Left lobe of liver (tissue), 2 donors: ENCODE data around the gene NSFL1C. TPM values are rescaled to one million over a fixed set of nuclear protein-coding genes. Genes with fewer than 3 reads are reported as not detected.
A peak's percentile ranks its signal among the peaks of the same experiment; 100 is the strongest.
"Not testable (repeated sequence)": the region's sequence is repeated elsewhere in the genome, so short reads cannot be mapped to it uniquely, and the experiment has no call there.

ENCODE experiments used
- ATAC-seq: fragments of 200-7000 bp; cut with Tn5 transposase; one replicate; pipeline ENCODE4 v1.9.1; 2020; ENCODE audit warnings: mild to moderate bottlenecking, moderate library complexity
- DNase-seq: peaks from one replicate; pipeline ENCODE4 v3.0.0-alpha.2; 2020; ENCODE audit warnings: low spot score
- total RNA-seq: library from RNA; stranded (reverse); gene quantifications from one replicate; pipeline ENCODE4 v1.2.1, GENCODE V29; 2021
- donor health status: DM: no; HTN: no; CAD: no; lungs with moderate emphysema.
- donor health status: DM: no; HTN: yes; CAD: no.

Gene NSFL1C
- total RNA-seq, 1 donor from 2014 or later, result 43.5 TPM

DNA sequence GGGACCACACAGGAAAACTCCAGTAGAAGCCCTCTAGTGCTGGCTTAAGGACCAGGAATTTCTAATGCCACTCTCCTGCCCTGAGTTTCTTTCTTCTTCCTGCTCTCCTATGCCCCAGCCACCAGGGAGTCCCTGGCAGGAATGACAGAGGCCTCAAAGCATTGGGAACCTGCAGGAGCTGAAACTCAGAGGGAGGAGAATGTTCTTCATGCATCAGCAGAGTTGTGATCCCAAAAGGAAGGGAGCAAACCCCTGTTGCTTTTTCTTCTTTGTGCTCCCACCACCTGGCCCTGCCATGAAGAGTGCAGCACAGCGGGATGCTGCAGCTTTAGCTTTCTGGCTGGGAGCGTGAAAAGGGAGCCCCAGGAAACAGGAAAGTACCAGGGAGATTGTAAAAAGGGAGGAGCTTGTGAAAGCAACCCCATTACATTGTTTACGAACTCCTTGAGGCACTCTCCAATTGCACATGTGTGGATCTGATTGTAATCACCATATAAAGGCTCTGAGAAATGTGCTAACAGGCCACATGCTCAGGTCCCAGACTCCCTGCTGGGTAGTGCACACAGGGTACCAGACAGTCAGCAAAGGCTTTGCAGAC is 39.1 kb downstream of the NSFL1C start:
- ATAC-seq, result no peak
- DNase-seq, result no peak

DNA sequence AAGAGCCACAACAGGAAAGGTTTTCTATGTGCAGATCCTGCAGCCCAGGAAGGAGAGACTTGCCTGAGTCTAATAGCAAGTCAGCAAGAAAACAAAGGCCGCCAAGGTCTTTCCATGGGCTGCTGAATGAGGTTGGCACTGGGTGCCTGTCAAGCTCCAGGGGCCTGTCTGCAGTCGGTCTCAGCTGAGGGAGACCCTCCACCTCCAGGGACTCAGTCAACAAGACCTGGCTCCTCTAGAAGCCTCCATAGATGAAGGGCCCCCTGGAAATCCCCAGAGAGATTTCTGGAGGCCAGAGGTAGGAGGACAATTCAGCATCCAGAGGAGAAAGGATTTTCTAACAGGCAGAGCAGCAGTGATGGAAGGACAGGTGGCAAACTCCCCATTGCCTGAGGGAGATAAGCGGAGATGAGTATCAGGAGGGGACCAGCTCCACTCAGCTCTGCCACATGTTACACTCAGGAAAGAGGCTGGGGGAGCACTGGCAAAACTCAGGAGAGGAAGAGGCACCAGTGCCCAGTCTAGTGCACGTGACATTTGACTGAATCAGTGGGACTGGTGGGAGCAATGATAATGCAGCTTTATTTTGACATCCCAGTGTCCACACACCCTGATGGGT is 40.3 kb downstream of the NSFL1C start:
- ATAC-seq (no peak), DNase-seq (no peak)

DNA sequence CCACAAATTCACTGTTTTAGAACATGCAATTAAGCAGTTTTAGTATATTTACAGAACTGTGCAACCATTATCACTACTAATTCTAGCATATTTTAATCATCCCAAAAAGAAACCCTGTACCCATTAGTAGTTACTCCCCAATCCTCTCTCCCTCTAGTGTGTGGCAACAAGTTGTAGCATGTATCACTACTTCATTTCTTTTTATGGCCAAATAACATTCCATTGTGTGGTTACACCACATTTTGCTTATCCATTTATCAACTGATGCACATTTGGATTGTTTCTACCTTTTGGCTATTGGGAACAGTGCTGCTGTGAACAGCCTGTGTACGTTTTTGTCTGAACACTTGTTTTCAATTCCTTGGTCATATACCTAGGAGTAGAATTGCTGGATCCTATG is 42.3 kb downstream of the NSFL1C start:
- ATAC-seq, result no peak

DNA sequence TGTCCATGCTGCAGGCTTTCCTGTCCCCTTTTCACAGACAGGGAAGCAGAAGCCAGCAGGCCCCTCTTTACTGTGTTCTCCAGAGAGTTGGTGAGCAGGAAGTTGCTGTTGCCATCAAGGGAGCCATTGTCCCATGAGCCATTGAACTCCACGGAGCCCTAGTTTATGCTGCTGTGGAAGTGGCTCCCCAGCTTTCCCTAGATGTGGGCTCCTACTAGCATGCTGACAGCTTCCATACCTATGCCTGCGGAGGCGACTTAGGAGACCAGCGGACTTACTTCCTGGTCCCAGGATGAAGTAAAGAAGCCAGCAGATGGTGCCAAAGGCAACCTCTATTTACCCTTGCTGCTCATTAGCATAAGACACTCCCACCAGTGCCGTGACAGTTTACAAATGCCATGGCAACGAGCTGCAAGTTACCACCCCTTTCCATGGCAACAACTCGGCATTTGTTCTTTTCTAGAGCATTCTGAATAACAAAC is 43.0 kb downstream of the NSFL1C start:
- DNase-seq (no peak), ATAC-seq (no peak)

More for the DNA sequence above, 42.3 kb downstream of the NSFL1C start:
- DNase-seq, result no peak

DNA sequence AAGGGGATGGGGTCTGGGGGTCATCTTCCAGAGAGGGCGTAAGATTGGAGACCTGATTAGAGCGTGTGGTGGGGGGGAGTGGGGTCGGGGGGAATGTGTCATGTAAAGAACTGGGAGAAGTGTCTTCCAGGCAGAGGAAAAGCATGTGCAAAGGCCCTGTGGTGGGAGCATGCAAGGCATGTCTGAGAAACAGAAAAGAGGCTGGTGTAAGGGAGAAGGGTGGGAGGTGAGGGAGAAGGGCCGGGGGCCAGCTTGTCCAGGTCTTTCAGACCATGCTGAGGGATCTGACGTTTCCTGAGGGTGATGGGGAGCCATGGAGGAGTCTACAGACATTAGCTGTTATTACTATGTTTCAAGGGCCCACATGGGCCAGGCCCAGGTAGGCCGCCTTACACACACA is 43.4 kb downstream of the NSFL1C start:
- ATAC-seq, result no peak

DNA sequence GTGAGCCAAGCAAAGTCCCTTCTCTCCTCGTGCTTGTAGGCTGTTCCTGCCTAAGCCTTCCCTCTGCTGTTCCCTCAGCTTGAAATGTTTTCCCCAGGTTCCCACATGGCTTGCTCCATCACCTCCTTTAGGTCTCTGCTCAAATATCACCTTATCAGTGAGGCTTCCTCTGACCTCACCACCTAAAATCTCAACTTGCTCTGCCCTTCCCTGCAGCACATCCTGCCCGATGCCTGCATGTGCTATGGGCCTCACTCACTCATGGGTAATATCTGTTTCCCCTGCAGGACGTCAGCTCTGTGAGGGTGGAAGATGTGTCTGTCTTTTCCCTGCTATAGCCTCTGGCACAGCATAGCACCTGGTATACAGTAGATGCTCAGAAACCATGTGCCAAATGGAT is 43.9 kb downstream of the NSFL1C start:
- ATAC-seq (no peak), DNase-seq (no peak)

More for the DNA sequence above, 43.4 kb downstream of the NSFL1C start:
- no peak for DNase-seq

DNA sequence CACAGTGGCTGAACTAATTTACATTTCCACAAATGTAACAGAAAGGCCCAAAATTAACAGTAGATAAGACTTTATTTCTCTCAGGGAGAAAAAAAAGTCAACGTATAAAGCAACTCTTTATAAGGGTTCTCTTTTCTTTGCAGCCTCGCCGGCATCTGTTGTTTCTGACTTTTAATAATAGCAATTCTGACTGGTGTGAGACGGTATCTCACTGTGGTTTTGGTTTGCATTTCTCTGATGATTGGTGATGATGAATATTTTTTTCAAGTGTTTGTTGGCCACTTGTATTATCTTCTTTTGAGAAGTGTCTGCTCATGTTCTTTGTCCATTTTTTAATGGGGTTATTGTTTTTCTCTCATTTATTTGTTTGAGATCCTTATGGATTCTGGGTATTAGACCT is 46.6 kb downstream of the NSFL1C start:
- ATAC-seq (no peak), DNase-seq (no peak)

DNA sequence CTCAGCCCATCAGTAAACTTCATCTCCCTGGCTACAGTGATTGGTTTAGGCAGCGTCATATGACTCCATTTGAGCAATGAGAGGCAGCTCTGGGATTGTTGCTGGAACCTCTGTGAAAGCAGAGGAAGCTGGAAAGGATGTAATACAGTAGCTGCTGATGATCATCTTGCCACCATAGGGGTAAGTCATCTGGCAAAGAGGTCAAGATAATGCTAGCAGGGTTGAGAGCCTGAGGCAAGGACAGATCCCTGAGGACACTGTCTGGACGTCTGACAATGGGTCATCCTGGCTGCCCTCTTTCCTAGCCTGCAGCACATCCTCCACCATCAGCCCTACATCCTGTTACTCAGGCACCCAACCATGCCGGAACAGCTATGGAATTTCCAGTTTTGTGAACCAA is 48.3 kb downstream of the NSFL1C start:
- ATAC-seq (no peak), DNase-seq (no peak)

DNA sequence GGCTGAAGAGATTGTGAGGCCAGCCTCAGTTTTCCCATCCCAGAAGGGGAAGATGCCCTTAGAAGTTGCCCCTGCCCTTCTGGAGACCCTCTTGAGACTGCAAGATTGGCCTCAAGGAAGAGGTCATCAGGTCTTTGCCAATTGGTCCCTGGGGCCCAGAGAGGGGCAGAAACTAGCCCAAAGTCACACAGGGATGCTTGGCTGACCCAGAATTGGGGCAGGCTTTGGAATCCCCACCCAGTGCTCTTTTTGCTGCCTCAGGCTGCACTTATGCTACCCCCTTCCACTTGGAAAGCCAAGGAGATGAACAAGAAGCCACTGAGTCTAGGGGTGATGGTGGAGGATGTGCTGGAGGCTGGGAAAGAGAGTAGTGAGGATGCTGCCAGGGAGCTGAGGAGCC is 48.9 kb downstream of the NSFL1C start:
- DNase-seq, result no peak
- no peak for ATAC-seq

DNA sequence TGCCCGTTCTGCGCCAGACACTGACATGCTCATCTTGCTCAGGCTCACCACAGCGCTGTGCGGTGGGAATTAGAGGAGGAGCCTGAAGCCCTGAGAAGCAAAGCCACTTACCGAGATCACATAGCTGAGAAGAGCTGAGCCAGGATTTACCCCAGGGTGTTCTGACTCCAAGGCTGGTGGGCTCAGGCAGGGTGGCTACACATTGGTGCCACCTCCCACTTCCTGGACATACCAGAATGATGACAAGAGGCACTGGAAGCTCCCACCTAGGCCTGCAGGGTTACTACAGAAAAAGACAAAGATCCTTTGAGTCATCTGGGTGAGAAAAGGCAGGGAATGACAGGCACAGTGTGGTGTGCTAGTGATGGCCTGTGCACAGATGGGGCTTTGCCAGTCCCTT is 49.4 kb downstream of the NSFL1C start:
- ATAC-seq, result no peak
- DNase-seq, result no peak

DNA sequence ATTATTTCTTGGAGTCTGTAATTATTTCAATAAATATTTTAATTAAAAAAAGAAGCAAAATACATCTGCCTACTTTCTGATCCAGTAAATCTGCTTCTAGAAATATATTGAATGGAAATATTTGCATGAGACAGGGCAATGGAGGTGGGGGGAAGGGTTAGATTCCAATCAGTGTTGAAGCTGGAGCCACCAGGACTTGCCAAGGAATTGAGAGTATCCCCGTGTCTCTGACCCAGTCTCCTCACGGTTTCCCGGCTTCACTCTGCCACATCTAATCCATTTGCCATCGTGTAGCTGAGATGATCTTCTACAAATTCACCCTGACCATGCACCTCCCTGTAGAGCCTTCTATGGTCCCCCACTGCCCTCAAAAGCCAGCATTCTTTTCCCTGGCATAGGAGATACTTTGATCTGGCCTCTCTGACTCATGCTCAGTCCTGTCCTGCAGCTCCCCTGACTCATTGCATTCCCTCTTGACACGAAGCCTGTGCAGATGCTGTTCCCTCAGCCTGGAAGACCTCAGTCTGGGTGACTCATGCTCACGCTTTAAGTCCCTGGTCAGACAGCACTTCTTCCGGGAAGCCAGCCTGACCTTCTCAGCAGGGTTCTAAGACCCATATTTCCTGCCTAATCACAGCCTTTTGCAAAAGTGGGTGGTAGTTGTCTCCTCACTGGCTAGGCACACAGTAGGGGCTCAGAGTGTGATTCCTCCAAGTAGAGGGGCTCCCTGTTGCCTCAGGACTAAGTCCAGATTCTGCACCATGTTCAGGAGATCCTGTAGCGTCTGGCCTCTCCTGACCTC is 50.8 kb downstream of the NSFL1C start:
- no peak for DNase-seq
- ATAC-seq, result no peak

DNA sequence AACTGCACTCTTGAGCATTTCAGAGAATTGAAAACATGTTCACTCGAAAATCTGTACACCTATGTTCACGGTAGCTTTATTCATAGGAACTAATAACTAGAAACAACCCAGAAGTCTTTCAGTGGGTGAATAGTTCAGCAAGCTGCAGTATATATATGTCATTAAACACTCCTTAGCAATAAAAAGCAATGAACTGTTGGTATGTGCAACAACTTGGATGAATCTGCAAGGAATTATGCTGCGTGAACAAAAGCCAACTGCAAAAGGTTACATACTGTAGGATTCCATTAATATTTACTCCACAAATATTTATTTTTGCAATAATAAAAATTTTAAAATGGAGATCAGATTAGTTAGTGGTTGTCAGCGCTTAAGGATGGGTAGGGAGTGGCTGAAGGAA is 51.7 kb downstream of the NSFL1C start:
- DNase-seq, result no peak
- no peak for ATAC-seq

DNA sequence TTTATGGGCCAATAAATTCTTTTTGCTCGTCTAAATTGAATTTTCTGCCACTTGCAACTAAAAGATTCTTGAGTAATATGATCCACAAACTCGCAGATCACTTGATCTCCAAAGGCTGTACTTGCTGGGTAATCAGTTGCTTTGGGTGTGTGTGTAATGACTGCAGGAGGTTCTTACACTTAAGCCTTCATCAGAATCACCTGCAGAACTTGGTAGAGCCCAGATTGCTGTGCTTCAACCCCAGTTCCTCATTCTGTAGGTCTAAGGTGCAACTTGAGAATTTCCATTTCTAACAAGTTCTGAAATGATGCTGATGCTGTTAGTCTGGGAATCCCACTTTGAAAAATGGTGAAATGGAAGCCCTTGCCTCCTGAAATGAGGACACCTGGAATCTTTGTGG is 60.8 kb downstream of the NSFL1C start:
- DNase-seq (no peak), ATAC-seq (no peak)

DNA sequence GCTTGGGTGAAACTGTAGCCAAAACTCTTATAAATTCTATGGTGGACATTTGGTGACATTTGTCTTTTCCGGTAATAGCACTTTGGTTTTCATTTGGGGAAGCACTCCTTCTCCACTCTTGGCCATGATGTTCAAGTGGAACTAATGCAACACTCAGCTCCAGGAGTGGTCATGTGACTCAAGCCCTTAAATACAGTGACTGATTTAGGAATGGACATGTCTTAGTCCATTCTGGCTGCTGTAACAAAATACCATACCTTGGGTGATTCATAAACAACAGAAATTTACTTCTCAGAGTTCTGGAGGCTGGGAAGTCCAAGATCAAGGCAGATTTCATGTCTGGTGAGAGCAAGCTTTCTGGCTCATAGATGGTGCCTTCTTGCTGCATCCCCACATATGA is 63.0 kb downstream of the NSFL1C start:
- DNase-seq (no peak), ATAC-seq (no peak)

DNA sequence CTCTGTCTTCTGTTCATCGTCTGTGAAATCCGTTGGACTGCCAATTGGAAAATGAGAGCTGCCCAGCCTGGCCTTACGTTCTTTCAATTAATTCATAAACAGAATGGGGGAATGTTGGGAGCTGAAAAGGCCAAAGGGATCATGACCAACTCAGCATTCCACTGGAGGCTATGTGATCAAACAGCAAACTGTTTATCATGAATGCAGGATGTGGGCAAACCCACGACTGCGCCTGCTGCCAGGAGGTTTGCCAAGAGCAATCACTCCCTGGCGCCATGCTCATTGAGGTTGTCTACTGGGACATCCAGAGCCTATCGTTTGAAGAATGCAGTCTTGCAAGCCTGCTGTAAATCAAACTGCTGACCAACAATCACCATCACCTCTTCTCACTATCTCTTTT is 64.5 kb downstream of the NSFL1C start:
- DNase-seq, result no peak

DNA sequence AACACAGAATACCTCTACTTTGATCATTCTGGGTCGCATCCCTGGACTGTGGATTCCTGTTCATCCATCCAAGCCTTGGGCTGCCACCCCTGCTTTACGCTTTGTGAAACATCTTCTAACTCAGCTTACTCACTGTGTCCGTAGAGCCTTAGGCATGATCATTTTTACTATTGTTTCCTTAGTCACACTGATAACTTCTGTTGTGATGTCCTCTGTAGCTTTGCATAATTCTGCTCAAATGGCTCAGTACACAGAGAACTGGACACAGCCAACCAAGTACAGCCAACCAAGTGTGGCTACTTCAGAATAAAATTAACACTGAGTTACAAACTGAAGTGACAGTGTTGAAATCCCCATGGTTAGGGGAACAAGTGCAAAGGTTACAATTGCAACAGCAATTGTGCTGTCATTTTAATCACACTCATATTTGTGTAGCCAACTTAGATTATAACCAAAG is 65.2 kb downstream of the NSFL1C start:
- peak; percentile 92 for ATAC-seq
- peak; percentile 61 for DNase-seq

More for the DNA sequence above, 64.5 kb downstream of the NSFL1C start:
- no peak for ATAC-seq

DNA sequence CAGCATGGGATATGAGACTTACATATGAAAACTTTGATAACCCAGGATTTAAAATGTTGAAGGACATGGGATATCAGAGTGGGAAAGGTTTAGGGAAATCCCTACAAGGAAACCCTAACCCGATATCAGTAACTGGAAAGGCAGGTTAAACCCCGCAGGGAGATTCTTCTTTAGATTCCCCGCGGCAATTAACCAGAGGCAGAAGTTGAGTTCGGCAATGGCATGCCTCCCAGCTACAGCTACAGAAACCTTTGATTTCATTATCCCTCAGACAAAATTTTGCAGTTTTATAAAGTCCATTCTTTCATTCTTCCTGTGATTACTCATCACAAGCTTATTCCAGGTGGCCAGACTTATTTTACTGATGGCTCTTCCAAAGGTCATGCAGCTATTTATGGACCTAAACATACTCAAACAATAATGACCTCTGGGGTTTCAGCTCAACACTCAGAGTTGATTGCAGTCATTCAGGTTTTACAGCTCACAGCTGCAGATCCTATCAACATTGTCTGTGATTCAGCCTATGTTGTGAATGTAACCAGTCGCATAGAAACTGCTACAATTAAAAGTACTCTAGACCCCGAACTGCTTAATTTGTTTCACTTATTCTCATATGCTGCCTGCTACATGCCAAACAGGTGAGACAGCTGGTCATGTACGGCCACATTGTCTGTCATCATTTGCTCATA is 66.8 kb downstream of the NSFL1C start:
- not testable (repeated sequence) for DNase-seq
- peak; percentile 38 for ATAC-seq

DNA sequence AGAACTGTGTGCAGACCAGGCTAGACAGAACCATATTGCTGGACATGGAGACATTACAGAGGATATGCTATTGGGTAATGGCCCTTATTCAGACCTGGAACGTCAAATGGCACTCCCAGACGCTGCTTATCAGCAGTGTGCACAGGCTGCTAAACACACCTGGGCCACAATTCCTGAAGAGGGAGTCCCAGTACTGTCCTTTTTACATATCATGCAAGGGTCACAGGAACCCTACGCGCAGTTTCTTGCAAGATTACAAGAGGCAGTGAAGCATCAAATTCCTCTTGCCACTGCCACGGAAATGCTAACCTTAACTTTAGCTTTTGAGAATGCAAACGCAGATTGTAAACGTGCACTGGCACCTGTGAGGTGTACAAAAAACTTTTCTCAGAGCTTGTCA is 68.5 kb downstream of the NSFL1C start:
- DNase-seq, ATAC-seq: not testable (repeated sequence)

DNA sequence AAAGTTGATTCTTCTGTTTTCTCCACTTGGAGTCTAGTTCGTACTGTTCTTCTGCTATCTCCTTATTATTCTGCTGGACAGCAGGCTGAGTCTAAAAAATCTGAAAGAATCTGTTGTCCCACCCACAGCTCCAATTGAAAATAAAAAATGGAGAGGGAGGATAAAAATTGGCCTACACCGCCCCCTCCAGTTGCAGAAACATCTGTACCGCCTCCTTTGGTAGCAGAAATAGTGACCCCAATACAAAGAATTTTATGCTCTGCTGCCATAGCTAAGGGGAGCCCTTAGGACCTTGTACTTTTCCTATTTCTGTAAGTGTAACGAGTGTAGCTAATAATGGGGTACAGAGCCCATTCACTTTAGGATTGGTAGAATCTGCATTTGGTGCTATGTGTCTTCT is 68.9 kb downstream of the NSFL1C start:
- DNase-seq (no peak), ATAC-seq (no peak)

DNA sequence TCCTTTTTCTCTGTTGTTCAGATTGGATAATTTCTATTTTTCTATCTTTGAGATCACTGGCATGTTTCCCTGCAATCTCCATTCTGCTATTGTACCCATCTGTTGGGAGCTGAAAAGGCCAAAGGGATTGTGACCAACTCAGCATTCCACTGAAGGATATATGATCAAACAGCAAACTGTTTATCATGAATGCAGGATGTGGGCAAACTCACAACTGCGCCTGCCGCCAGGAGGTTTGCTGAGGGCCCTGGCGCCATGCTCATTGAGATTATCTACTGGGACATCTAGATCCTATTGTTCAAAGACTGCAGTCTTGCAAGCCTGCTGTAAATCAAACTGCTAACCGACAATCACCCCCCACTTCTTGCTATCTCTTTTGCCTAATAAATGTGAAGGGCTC is 69.9 kb downstream of the NSFL1C start:
- DNase-seq (no peak), ATAC-seq (no peak)

DNA sequence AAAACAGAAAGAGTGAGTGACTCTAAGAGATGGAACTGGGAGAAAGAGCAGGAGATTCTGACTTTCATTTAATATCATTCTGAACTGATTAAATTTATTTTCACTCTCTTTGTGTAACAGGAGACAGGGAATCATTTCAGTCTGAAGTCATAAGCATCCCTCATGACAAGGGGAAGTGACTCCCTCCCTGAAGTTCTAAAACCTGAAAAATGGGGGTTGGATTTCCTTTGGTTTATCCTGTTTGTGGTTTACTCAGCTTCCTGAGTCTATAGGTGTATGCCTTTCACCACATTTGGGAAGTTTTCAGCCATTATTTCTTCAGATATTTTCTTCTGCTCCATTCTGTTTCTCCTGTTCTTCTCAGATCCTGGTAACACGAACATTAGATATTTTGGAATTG is 70.4 kb downstream of the NSFL1C start:
- no peak for DNase-seq
- no peak for ATAC-seq
